ENCODE measurements around the gene MGMT. TPM values are rescaled to one million over a fixed set of nuclear protein-coding genes. Genes with fewer than 3 reads are reported as not detected.

The MGMT gene
- polyA plus RNA-seq, 1 of the 3 experiments (the other 2 are of a cell fraction): 10.8 TPM

- no peaks in the 10 kb centered on the region for H3K9me2 ChIP-seq
Measured at GRCh38 chr10:129494176-129494575, 27.1 kb downstream of the MGMT start.

More at GRCh38 chr10:129494176-129494575, 27.1 kb downstream of the MGMT start:
- Histone ChIP-seq H3K4me1 (ENCODE audit: control insufficient read depth in 1 of 2, insufficient read depth in 2 of 2, low read depth in 1 of 2, low read length in 1 of 2) (peaks cover 0 to 24% of the 10 kb centered on the region in 2 experiments; a peak in 2 of 4 replicates), H4K20me1 (ENCODE audit: insufficient read depth) (no peaks in the 10 kb centered on the region), H3K27me3 (ENCODE audit: insufficient read depth) (no peaks in the 10 kb centered on the region), H3K9me3 (peaks cover 12% of the 10 kb centered on the region; the same call in 1 of the 2 replicates), H3K4me3 (ENCODE audit: low read depth in 2 of 2, low read length in 1 of 2) (no peak overlapping the region), H3F3A (replicated peaks; ENCODE audit: insufficient read depth) (peaks cover 4% of the 10 kb centered on the region), H3K27ac (ENCODE audit: low read depth in 2 of 2, low read length in 1 of 2) (no peak overlapping the region), H3K79me2 (ENCODE audit: insufficient read depth) (no peaks in the 10 kb centered on the region), H3K36me3 (replicated peaks in 1 of 2; ENCODE audit: control insufficient read depth in 1 of 2, insufficient read depth in 2 of 2, low read length in 1 of 2) (no peaks in the 10 kb centered on the region), H3K9ac (no peak overlapping the region), H3K4me2 (no peak overlapping the region), H2AFZ (ENCODE audit: low read depth) (no peak overlapping the region)
- TF ChIP-seq GATA2 (CRISPR knock-in tag; IDR thresholded peaks at IDR 0.05): no peak
- TF ChIP-seq YY1 (IDR thresholded peaks at IDR 0.05; ENCODE audit: low read depth): no peak
- TF ChIP-seq SIN3A (IDR thresholded peaks at IDR 0.05; ENCODE audit: borderline replicate concordance, low read depth, low read length): no peak
- TF ChIP-seq JUND (IDR thresholded peaks at IDR 0.05): no peak
- TF ChIP-seq POLR2AphosphoS5 (IDR thresholded peaks at IDR 0.05; ENCODE audit: low read depth, low read length): no peak
- TF ChIP-seq TEAD4 (IDR thresholded peaks at IDR 0.05; ENCODE audit: borderline replicate concordance, insufficient read depth): no peak
- no peak for TF ChIP-seq FOXM1 (IDR thresholded peaks at IDR 0.05; ENCODE audit: low read depth)
- TF ChIP-seq MXI1 (IDR thresholded peaks at IDR 0.05; ENCODE audit: low read depth, low read length): no peak
- no peak for TF ChIP-seq REST (IDR thresholded peaks at IDR 0.05; ENCODE audit: low read depth, low read length)
- TF ChIP-seq CTCF (IDR thresholded peaks at IDR 0.05): no peak
- no peak for TF ChIP-seq TAF1 (IDR thresholded peaks at IDR 0.05; ENCODE audit: borderline replicate concordance, low read depth, low read length)
- TF ChIP-seq PBX3 (IDR thresholded peaks at IDR 0.05): no peak
- no peak for TF ChIP-seq EP300 (IDR thresholded peaks at IDR 0.05; ENCODE audit: borderline replicate concordance in 1 of 2, low read depth in 1 of 2, low read length in 1 of 2)
- TF ChIP-seq ZBTB33 (IDR thresholded peaks at IDR 0.05; ENCODE audit: borderline replicate concordance, low read depth): no peak
- no peak for TF ChIP-seq IRF3 (IDR thresholded peaks at IDR 0.05; ENCODE audit: low read depth, low read length)
- no peak for TF ChIP-seq ELF1 (IDR thresholded peaks at IDR 0.05)
- no peak for TF ChIP-seq CHD2 (IDR thresholded peaks at IDR 0.05; ENCODE audit: low read length, partially characterized antibody)
- no peak for TF ChIP-seq USF1 (IDR thresholded peaks at IDR 0.05; ENCODE audit: borderline replicate concordance, low read depth)
- TF ChIP-seq RCOR1 (IDR thresholded peaks at IDR 0.05; ENCODE audit: low read length): no peak
- DNase-seq: no peak
- POLR2A ChIA-PET: no interaction called here
- CTCF ChIA-PET: no interaction called here
- WGBS (ENCODE audit: low lambda C conversion rate): 66% methylated on average over 3 of the region's 3 CpGs

Measured in SK-N-SH (cell line).